GM19397 (cell line): ENCODE measurements around the gene TPO.
"Not testable (repeated sequence)": the region's sequence is repeated elsewhere in the genome, so short reads cannot be mapped to it uniquely, and the experiment has no call there.

Source experiments
- ATAC-seq: cut with Tn5 transposase; IDR thresholded peaks from one replicate; pipeline ENCODE4 v1.9.1; 2021; ENCODE audit warnings: mild to moderate bottlenecking, moderate library complexity; ENCODE audit not compliant: unreplicated experiment

Gene TPO

DNA sequence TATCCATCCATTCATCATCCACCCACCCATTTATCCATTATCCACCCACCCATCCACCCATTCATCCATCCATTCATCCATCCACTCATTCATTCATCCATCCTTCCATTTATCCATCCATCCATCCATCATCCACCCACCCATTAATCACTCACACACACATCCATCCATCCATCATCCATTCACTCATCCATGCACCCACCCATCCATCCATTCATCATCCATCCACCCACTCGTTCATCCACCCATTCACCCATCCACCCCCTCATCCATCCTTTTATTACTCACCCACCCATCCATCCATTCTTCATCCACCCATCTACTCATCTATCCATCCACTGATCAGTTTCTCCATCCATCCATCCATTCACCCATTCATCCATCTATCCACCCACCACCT lies 8.1 kb upstream of the TPO start:
- no peak for ATAC-seq

DNA sequence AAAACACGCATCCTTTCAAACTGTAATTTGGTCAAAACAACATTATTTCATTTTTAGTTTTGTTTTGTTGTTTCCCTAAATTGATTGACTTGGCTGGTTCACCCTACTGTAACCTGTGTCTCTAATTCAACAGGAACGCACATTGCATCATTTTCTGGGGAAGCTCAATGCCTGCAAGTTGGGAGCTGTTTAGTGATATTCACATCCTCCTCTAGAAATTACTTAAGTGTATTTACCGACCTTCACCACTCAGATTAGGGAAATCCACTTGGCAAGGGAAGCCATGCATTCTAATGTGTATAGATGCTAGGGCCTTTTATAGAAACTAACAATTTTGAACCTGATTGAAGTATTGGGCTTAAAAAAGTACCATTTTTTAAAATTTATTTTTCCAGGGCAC lies 7.3 kb upstream of the TPO start:
- ATAC-seq: no peak

DNA sequence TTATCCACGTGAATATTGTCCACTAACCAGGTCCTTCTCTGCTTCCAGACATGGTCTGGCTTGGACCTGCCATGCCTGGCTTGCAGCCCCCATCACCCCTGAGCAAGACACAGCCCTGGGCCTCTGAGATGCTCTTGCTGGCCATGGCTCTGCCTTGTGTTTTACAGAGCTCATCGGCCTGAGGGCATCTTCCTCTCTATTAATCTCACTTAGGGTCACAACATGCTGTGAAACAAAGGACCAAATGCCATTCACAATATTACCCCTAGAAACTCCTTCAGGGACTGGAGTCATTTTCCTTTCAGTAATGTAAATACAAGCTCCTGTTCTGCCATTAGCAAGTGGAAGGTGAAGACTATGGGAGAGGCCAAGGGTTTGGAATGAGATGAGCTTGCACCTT lies 6.8 kb upstream of the TPO start:
- ATAC-seq: no peak

DNA sequence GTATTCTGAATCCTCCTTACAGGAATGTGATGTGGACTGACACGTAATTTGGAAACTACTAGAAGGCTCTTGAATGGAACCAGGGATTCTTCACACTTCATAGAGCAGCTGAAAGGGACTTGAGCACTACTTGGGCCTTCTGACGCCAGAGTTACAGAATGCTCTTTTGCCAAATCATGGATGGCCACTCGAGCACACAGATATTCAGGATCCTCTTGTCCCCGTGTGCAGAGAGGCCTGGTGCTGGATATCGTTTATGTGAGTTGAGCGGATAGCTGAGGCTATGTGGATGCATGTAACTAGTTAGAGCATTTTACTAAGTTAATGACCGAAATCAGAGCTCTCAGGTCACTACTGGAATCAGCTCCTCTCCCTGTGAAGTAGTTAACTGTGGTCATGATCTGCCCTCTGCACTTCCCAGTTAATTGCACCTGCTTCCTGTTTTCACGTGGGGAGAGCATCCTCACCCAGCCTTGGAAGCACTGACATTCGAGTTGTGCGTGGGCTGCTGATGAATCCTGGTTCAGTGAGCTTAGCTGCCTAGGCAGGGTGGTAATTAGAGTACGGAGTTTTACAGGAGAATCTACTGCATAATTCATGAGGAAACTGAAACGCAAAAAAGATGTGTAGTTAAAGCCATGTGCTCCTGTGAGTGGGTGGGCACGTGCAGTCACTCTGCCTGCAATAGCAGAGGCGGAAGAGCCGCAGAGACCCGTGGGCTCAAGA lies 5.2 kb upstream of the TPO start:
- ATAC-seq: no peak

DNA sequence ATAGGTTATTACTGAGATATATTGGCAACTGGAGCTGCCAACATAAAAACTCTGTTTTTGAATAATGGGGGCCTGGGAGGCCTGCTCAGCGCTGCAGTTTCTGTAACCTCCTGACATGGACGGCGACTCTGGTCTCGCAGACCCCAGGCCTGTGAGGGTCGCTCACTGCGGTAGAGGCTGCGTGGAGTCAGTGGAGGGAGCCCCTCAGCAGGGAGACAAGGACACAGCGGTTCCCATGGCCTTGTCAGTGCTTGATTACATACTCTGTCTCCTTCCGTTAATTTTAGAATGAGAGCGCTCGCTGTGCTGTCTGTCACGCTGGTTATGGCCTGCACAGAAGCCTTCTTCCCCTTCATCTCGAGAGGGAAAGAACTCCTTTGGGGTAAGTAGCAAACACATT lies 858 bp downstream of the TPO start:
- ATAC-seq: no peak

DNA sequence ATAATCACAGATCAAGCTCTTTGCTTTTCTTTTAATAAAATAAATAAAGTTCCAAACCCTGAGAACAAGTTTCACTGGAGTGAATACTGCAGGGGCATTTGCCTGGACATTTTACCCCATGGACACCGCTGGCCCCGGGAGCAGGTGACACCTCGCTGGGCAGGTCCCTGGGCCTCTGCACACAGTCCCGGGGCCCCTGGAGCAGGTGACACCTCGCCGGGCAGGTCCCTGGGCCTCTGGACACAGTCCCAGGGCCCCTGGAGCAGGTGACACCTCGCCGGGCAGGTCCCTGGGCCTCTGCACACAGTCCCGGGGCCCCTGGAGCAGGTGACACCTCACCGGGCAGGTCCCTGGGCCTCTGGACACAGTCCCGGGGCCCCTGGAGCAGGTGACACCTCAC lies 1.6 kb downstream of the TPO start:
- not testable (repeated sequence) for ATAC-seq

DNA sequence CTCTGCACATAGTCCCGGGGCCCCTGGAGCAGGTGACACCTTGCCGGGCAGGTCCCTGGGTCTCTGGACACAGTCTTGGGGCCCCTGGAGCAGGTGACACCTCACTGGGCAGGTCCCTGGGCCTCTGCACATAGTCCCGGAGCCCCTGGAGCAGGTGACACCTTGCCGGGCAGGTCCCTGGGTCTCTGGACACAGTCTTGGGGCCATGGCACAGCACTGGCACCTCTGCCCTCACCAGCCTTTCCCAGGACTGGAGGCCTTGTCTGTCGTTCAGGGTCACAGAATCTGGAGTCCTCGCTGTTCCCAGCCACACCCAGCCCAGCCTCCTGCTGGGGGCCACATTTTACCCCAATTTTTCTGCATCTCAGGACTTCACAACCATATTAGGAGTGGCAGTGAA lies 2.2 kb downstream of the TPO start:
- ATAC-seq: no peak

DNA sequence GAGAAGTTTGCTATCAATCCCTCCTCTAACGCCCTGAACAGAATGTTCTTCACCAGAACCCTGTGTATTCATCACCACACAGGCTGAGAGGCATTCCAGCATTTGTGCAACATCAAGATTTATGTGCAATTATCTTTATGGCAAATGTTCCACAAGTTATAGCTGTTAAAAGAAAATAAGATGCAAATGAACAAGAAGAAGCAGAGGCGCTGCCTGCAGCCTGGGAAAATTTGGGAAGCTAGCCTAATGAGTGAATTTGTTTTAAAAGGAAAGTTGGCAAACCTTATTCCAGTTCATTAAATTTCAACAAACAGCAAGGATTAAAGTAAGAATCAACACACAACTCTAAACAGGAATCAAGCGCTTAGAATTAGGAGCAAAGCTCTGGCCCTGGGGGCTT lies 5.3 kb downstream of the TPO start:
- ATAC-seq: no peak

DNA sequence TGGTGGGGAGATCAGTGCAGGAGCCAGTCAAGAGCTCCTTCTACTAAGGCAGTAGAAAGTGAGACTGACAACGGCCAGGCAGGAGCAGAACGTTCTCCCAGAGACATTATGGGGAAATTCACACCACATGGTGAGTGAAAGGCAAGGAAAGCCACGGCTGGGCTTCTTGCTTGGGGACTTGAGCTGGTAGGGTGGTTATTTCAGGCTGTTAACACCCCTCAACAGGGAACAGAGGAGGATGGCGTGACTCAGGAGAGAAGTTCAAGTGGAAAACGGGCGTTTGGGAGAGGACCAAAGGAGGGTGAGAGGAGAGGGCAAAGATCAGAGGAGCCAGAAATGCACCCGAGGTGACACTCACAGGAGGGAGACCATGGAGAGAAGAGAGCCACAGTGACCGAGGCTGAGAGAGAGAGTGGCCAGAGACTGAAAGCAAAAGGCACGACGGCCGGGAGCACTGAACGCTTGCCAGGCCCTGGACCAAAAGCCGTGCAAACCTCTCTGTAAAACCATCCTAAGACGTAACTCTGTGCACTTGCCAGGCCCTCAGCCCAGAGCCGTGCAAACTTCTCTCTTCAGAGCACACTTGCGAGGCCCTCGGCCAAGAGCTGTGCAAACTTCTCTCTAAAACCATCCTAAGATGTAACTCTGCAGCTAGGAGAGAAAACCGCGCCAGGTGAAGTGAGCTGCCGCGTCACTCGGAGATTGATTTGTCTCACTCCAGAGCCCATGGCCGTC lies 7.7 kb downstream of the TPO start:
- no peak for ATAC-seq

DNA sequence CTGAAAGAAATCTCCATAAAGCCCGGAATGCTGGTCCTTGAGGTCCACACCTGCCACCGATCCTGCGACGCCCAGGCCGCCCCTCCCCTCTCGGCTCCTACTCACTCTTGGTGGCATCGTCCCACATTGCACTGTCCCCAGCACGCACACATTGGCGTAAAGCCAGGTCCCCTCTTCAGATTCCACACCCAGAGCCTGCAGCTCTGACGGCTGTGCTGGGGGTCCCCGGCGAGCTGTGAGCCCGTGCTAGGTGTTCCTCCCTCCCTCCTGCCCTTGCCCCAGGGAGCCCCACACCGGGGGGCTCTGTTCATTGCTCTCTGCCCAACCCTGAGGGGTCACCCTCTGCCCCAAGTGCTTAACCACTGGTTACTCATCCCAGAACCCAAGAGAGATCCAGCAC lies 8.5 kb downstream of the TPO start:
- ATAC-seq: no peak

DNA sequence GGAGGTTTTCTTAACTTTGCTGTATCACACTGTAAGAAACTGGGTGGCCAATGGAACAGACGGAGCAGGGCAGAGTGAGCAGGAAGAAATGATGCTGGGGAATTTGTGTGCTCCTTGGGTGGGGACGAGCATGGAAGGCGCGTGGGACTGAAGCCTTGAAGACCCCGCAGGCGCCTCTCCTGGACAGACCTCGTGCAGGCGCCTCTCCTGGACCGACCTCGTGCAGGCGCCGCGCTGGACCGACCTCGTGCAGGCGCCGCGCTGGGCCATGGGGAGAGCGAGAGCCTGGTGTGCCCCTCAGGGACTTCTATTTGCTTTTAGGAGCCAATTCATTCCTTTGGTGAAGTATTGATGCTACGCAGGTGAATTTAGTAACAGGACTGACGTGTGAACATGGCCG lies 8.9 kb downstream of the TPO start:
- ATAC-seq: no peak

DNA sequence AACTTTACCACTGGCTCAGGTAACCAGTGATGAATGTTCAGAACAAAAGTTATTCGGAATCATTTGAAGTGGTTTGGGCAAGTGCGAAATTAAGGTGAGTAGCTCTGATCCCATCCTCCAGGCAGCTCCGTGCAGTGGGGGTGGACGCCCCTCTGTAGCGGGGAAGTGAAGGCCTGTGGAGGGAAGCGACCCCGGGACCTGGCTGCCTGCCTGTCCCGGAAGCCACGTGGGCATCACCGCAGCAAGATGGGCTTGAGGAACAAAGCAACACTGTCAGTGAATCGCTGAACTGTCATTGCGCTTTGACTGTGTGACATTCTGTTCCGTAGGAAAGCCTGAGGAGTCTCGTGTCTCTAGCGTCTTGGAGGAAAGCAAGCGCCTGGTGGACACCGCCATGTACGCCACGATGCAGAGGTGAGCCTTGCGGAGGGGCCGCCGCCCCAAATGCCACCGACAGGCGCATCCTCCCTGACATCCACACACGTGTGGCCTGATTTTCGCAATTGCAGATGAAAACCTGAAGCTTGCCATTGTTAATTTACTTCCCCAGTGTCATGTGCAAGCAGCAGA lies 9.5 kb downstream of the TPO start:
- no peak for ATAC-seq

DNA sequence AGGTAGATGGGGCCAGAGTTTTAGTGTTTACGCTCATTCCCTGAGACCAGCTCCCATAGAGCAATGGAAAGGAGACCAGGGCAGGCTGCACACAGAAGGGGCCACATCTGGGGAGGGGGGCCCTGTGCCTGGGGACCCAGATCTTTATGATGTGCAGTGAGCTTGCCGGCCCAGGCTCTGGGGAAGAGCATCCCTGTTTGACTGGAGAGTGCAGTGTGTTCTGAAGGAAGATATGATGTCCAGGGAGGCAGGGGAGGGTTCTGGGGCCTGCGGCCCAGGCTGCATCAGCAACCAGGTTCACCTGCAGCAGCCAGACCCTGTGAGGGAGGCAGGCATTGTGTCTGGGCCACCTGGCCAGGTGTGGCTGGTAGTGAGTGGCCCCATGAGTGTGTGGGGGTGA lies 13.8 kb downstream of the TPO start:
- no peak for ATAC-seq

DNA sequence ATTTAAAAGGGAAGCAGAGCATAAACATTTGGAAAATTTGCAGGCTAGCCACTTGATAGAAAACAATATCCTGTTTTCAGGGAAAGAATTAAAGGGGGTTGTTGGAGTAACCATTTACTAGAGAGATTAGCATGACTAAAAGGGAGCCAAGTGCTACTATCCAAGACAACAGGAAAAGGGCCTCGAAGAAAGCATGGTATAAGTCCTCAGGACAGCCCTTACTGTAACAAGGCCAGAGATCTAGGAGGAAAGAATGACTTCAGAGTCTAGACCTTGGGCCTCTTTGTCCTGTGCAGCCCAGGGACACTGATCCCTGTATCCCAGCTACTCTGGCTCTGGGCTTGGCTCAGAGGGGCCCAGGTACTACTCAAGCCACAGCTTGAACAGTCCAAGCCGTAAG lies 16.6 kb downstream of the TPO start:
- ATAC-seq: no peak

DNA sequence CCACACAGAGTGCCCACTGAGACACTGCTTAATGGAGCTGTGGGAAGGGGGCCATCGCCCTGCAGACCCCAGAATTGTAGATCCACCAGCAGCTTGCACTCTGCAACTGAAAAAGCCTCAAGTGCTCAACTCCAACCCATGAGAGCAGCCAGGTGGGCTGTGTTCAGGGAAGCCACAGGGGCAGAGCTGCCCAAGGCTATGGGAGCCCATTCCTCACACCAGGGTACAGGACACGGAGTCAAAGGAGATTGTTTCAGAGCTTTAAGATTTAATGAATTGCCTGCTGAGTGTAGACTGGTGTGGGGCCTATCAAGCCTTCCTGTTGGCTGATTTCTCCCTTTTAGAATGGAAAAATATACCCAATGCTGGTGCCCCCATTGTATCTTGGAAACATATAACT lies 17.2 kb downstream of the TPO start:
- no peak for ATAC-seq

DNA sequence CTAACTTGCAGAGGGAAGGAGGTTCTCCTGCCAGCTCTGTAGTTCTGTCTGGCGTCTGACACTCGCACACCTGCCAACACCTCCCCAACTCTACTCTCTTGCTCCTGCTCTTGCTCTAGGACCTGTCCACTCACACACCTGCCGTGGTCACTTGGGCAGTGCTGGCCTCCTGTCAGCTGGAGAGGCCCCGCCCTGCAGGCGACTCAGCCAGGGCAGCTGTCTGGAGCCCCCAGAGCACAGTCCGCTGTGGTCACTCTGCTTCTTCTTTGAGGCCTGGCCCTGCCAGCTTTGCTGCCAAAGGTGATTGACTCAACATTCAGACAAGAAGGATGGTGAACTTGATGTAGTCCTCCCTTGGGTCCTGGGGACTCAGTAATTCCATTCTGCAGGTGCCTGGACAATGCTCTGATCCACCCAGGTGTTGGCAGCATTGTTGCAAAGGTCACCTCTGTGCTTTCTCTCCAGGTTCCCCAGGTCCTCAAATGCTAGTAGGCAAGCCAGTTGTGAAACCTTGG lies 18.7 kb downstream of the TPO start:
- ATAC-seq: no peak

DNA sequence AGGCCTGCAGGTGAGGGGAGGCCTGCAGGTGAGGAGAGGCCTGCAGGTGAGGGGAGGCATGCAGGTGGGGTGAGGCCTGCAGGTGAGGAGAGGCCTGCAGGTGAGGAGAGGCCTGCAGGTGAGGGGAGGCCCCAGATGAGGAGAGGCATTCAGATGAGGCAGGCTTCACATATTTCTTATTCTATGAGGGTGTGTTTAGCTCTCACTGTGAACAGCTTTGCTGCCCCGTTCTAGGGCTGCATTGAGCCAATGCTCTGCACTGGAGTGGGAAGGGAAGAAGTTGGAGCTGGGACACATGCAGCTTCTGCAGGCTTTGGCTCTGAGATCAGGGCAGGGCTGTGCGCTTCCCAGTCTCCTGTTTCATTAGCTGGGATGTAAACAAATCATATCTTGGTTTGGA lies 19.5 kb downstream of the TPO start:
- no peak for ATAC-seq

DNA sequence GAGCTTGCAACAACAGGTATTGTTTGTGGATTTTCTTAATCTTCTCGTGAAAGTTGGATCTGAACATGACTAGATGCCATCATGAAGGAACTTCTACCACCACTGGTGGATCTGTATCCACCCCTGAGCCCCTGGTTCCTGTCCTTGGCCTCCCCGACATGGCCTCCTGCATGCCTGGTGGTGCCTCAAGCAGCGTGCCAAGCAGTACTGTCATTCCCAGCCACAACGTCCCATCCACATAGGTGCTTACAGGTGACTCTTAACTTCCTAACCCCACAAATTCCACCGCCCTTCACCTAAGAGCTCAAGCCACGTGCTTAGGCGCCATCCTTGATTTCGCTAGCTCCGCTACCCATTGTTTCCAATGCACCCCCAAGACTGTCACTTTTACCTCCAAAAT lies 23.1 kb downstream of the TPO start:
- ATAC-seq: no peak

DNA sequence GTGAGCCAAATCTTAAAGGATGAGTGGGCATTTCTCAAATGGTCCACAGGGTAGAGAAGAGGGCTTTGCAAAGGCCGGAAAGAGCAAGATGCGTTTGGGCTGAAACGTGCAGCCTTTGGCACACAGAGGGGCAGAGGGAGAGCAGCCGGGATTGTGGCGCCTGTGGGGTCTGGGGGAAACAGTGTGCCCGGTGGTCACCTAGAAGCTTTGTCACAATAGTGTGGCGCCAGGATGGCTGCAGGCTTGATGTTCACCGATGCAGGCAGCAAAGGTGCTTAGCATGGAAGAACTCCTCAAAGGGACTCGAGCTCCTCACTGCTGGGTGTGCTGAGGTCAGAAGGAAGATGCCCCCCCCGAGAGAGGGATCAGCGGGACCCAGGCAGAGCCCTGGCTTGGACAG lies 23.8 kb downstream of the TPO start:
- ATAC-seq: no peak

DNA sequence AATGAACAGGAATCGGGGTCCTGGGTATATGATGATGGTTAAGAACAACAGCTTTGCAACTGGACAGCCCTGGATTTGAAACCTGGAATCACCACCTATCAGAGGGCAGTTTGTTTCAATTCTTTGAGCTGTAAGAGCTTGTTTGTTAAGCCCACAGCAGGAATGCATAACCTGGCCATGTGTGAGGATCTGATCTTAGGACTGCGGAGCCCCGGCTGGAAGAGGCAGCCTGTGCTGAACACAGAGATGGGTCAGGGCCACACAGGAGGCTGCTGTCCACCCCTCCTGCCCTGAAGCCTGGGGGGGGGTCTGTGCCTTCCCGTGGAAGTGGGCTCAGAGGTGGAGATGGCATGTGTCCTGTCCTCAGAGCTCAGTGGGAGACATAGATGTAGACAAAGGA lies 24.3 kb downstream of the TPO start:
- no peak for ATAC-seq

DNA sequence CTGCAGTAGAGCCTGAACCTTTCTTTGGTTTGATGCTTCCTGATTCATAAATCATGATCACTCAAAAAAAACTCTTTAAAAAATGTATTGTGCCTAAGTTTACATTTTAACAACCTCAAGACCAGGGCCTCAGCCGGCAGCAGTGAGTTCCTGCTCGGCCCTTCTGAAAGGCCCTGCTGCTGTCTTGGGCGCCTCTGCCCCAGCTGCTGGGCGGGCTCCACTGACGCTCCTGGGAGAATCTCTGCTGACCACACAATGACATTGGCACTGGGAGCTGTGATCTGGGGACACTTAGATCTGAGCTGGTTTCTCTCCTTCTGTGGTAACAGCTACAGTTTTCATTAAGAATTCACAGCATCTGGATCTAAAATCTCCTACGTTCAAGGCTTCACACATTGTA lies 25.7 kb downstream of the TPO start:
- ATAC-seq: no peak

DNA sequence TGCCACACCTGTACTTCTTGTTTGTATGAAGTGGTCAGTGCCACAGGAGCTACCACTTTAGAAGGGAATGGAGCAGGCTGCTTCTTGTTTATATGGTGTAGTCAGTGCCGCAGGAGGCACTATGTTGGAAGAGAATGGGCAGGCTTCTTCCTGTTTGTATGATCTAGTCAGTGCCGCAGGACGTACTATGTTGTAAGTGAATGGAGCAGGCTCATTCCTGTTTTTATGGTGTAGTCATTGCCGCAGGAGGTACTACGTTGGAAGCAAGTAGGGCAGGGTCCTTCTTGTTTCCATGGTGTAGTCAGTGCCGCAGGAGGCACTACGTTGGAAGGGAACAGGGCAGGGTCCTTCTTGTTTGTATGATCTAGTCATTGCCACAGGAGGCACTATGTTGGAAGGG lies 27.3 kb downstream of the TPO start:
- ATAC-seq: no peak
